Measurements from ENCODE around the gene ADI1.

DNA sequence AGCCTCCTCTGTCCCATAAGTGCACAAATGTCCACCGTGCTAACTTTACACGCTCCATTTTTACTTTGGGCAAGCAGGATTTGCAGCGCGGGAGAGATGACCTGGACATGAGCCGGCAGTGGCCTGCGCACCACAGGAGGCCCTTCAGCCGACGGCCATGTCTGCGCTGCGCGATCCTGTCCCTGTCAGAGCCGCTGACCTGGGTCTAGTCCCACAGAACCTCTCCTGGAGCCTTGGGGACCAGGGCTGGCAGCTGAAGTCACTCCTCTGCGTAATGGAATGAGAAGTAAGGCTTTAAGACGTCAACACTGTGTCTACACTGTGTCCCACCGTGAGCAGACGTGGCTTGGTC, 29.6 kb downstream of the ADI1 start:
- TF ChIP-seq, protein P1, sequence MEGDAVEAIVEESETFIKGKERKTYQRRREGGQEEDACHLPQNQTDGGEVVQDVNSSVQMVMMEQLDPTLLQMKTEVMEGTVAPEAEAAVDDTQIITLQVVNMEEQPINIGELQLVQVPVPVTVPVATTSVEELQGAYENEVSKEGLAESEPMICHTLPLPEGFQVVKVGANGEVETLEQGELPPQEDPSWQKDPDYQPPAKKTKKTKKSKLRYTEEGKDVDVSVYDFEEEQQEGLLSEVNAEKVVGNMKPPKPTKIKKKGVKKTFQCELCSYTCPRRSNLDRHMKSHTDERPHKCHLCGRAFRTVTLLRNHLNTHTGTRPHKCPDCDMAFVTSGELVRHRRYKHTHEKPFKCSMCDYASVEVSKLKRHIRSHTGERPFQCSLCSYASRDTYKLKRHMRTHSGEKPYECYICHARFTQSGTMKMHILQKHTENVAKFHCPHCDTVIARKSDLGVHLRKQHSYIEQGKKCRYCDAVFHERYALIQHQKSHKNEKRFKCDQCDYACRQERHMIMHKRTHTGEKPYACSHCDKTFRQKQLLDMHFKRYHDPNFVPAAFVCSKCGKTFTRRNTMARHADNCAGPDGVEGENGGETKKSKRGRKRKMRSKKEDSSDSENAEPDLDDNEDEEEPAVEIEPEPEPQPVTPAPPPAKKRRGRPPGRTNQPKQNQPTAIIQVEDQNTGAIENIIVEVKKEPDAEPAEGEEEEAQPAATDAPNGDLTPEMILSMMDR (IDR thresholded peaks at IDR 0.05; ENCODE audit: low read depth, low read length): no peak
- no peak for TF ChIP-seq EZH2phosphoT487 (IDR thresholded peaks at IDR 0.05; ENCODE audit: low read depth)
